Prostate gland (tissue), 2 donors: ENCODE measurements around the gene DNLZ.

Experiments used
- POLR2A ChIP-seq: fragments of 450-650 bp; IDR thresholded peaks from one replicate; pipeline ENCODE4 v1.6.1; 2016; ENCODE audit warnings: antibody characterized with exemption, mild to moderate bottlenecking
- POLR2AphosphoS5 ChIP-seq: sonication (generic); formaldehyde crosslinking; IDR thresholded peaks from one replicate; pipeline ENCODE4 v1.6.1; 2017; ENCODE audit warnings: antibody characterized with exemption
- TF ChIP-seq, protein P1 (sequence below), 4 experiments: fragments of 200-600 bp in 2 of 4; fragments of 450-650 bp in 2 of 4; sonication (generic) in 2 of 4; IDR thresholded peaks; 1 replicate in 3 of 4; 2 replicates in 1 of 4; pipeline ENCODE4 v1.5.1; 2016 to 2019; ENCODE audit warnings: antibody characterized with exemption in 4 of 4, mild to moderate bottlenecking in 2 of 4, moderate library complexity in 2 of 4

DNA sequence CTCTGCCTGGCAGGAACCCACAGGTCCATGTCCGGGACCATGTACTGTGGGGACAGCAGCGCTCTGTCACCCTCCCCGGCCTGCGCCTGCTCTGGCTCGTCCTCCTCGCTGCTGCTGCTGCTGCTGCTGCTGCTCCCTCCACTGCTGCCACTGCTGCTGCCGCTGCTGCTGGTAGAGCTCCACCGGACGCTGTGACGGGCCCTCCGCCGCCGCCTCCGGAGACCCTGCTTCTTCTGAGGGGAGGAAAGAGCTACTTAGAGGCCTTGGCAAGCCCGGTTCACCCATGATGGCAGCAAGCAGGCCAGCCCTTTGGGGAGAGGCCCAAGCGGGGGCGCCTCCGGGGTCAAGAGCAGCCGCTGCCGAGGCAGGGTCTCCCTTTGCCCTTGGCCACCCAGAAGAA is 19.9 kb upstream of the DNLZ start:
- TF ChIP-seq, protein P1, sequence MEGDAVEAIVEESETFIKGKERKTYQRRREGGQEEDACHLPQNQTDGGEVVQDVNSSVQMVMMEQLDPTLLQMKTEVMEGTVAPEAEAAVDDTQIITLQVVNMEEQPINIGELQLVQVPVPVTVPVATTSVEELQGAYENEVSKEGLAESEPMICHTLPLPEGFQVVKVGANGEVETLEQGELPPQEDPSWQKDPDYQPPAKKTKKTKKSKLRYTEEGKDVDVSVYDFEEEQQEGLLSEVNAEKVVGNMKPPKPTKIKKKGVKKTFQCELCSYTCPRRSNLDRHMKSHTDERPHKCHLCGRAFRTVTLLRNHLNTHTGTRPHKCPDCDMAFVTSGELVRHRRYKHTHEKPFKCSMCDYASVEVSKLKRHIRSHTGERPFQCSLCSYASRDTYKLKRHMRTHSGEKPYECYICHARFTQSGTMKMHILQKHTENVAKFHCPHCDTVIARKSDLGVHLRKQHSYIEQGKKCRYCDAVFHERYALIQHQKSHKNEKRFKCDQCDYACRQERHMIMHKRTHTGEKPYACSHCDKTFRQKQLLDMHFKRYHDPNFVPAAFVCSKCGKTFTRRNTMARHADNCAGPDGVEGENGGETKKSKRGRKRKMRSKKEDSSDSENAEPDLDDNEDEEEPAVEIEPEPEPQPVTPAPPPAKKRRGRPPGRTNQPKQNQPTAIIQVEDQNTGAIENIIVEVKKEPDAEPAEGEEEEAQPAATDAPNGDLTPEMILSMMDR (IDR thresholded peaks at IDR 0.05): no peak
- no peak for TF ChIP-seq POLR2AphosphoS5
- no peak for TF ChIP-seq POLR2A
